GDM1 (cell line): ENCODE results near the gene KIF21A.

ENCODE experiments used
- DNase-seq: peaks from one replicate; lab custom pipeline; 2025; lab: John Stamatoyannopoulos, UW

Gene KIF21A

GRCh38 chr12:39435531-39435930 is 7.4 kb downstream of the KIF21A start:
- no peak for DNase-seq

- no peak for DNase-seq
Observed at GRCh38 chr12:39431797-39432196, 11.1 kb downstream of the KIF21A start.

GRCh38 chr12:39431002-39431796 is 11.7 kb downstream of the KIF21A start:
- no peak for DNase-seq

GRCh38 chr12:39429809-39430208 is 13.1 kb downstream of the KIF21A start:
- no peak for DNase-seq

GRCh38 chr12:39427360-39427808 is 15.5 kb downstream of the KIF21A start:
- no peak for DNase-seq

- no peak for DNase-seq
Observed at GRCh38 chr12:39426636-39427240, 16.2 kb downstream of the KIF21A start.

- DNase-seq: no peak
Observed at GRCh38 chr12:39420043-39420442, 22.9 kb downstream of the KIF21A start.

GRCh38 chr12:39419471-39419870 is 23.4 kb downstream of the KIF21A start:
- no peak for DNase-seq

- DNase-seq: no peak
Observed at GRCh38 chr12:39417916-39418315, 25.0 kb downstream of the KIF21A start.

GRCh38 chr12:39413836-39414771 is 28.8 kb downstream of the KIF21A start:
- no peak for DNase-seq

- DNase-seq: no peak
Observed at GRCh38 chr12:39412210-39412609, 30.7 kb downstream of the KIF21A start.

- DNase-seq: no peak
Observed at GRCh38 chr12:39406262-39406661, 36.7 kb downstream of the KIF21A start.

- DNase-seq: no peak
Observed at GRCh38 chr12:39405580-39405979, 37.3 kb downstream of the KIF21A start.

- DNase-seq: no peak
Observed at GRCh38 chr12:39404000-39404399, 38.9 kb downstream of the KIF21A start.

- no peak for DNase-seq
Observed at GRCh38 chr12:39403376-39403775, 39.5 kb downstream of the KIF21A start.

GRCh38 chr12:39402922-39403321 is 40.0 kb downstream of the KIF21A start:
- no peak for DNase-seq

GRCh38 chr12:39401459-39401858 is 41.5 kb downstream of the KIF21A start:
- DNase-seq: no peak

GRCh38 chr12:39395866-39396265 is 47.1 kb downstream of the KIF21A start:
- DNase-seq: no peak

- DNase-seq: no peak
Observed at GRCh38 chr12:39393890-39394289, 49.0 kb downstream of the KIF21A start.

GRCh38 chr12:39393179-39393578 is 49.7 kb downstream of the KIF21A start:
- DNase-seq: no peak

GRCh38 chr12:39392154-39392925 is 50.6 kb downstream of the KIF21A start:
- DNase-seq: no peak

- DNase-seq: no peak
Observed at GRCh38 chr12:39390752-39391151, 52.2 kb downstream of the KIF21A start.
